Fibroblast of the aortic adventitia (primary cell): ENCODE measurements around the gene BCAR3. TPM values are rescaled to one million over a fixed set of nuclear protein-coding genes. Genes with fewer than 3 reads are reported as not detected.

Source experiments
- DNase-seq: peaks from one replicate; pipeline ENCODE4 v3.0.0-alpha.2; 2010; ENCODE audit warnings: low read depth
- H3K4me3 ChIP-seq: 2 replicates; pipeline ENCODE4 v1.5.1; 2011; ENCODE audit warnings: low read depth, mild to moderate bottlenecking, control low read depth, low read length, moderate library complexity
- CTCF ChIP-seq: IDR thresholded peaks from 2 replicates; pipeline ENCODE4 v1.5.1; 2011; ENCODE audit warnings: mild to moderate bottlenecking, low read length, control low read depth, inconsistent platforms; ENCODE audit not compliant: insufficient read depth
- total RNA-seq: library from RNA; depleted of rRNA; stranded (reverse); fragments of >200 nt; gene quantifications from 2 replicates; pipeline ENCODE4 v1.2.3, GENCODE V29; 2012; ENCODE audit warnings: low replicate concordance

The BCAR3 gene
- 20.6 and 34.4 TPM in 2 replicates for total RNA-seq

- DNase-seq, result peak; percentile 73
- H3K4me3 ChIP-seq, result peak within 1 kb of the TSS; percentile 74
- peak; percentile 31 for TF ChIP-seq CTCF
These were observed at the start of gene BCAR3 for GRCh38 chr1:93681101-93681988. BCAR3 (minus strand) TSS chr1:93681837; CDS start chr1:93674930, 6,907 bp downstream.

- no peak overlapping the region for H3K4me3 ChIP-seq
- no peak for TF ChIP-seq CTCF
- DNase-seq, result no peak
These were observed 49.0 kb upstream of the BCAR3 start for GRCh38 chr1:93730621-93731020.

- no peak for TF ChIP-seq CTCF
- H3K4me3 ChIP-seq, result no peak overlapping the region
- DNase-seq, result no peak
These were observed 48.3 kb upstream of the BCAR3 start for GRCh38 chr1:93729906-93730305.

GRCh38 chr1:93729502-93729901 lies 47.9 kb upstream of the BCAR3 start:
- TF ChIP-seq CTCF, result no peak

GRCh38 chr1:93728480-93729131 lies 47.0 kb upstream of the BCAR3 start:
- H3K4me3 ChIP-seq, result no peak overlapping the region
- TF ChIP-seq CTCF, result no peak
- DNase-seq, result peak; percentile 34

More at GRCh38 chr1:93729502-93729901, 47.9 kb upstream of the BCAR3 start:
- no peak for DNase-seq
- H3K4me3 ChIP-seq, result no peak overlapping the region

GRCh38 chr1:93723733-93724270 lies 42.2 kb upstream of the BCAR3 start:
- H3K4me3 ChIP-seq, result no peak overlapping the region
- no peak for DNase-seq
- TF ChIP-seq CTCF, result no peak
